Lower lobe of right lung (tissue), 2 donors: ENCODE data around the gene GAS6. TPM values are rescaled to one million over a fixed set of nuclear protein-coding genes. Genes with fewer than 3 reads are reported as not detected.

Experiments
- ATAC-seq, 2 donors: fragments of 200-7000 bp; cut with Tn5 transposase; one replicate each; pipeline ENCODE4 v1.9.1; 2020 to 2022; ENCODE audit warnings: mild to moderate bottlenecking in 2 of 2, moderate library complexity in 2 of 2
- DNase-seq: peaks from one replicate; pipeline ENCODE4 v3.0.0-alpha.2; 2020
- H3K27ac ChIP-seq: fragments of 200-600 bp; one replicate; pipeline ENCODE4 v1.8.0; 2022
- H3K27me3 ChIP-seq: fragments of 200-600 bp; one replicate; pipeline ENCODE4 v1.8.0; 2022; ENCODE audit warnings: low read depth
- H3K36me3 ChIP-seq: fragments of 200-600 bp; one replicate; pipeline ENCODE4 v1.8.0; 2022; ENCODE audit warnings: mild to moderate bottlenecking
- H3K4me1 ChIP-seq: fragments of 200-600 bp; one replicate; pipeline ENCODE4 v1.8.0; 2022
- H3K4me3 ChIP-seq: fragments of 200-600 bp; one replicate; pipeline ENCODE4 v1.8.0; 2022; ENCODE audit warnings: mild to moderate bottlenecking
- H3K9me3 ChIP-seq: fragments of 200-600 bp; one replicate; pipeline ENCODE4 v1.8.0; 2022
- CTCF ChIP-seq: fragments of 200-600 bp; IDR thresholded peaks from one replicate; pipeline ENCODE4 v1.8.0; 2022; ENCODE audit warnings: antibody characterized with exemption, mild to moderate bottlenecking
- intact Hi-C: fragments of 100-400 bp; cut with DNase I; formaldehyde crosslinking; loops from one replicate; pipeline ENCODE4 v1.11.0; 2022
- total RNA-seq: library from RNA; stranded (reverse); fragmentation: NEBNext Ultra II Directional; extraction: Animal tissue kit (Norgen Biotek cat#: 25700); gene quantifications from one replicate; pipeline ENCODE4 v1.2.1, GENCODE V29; 2021
- donor health status: DM: no; HTN: yes; CAD: no; lungs with severe emphysema.

The GAS6 gene
- total RNA-seq, 1 donor from 2014 or later = 111 TPM

- Histone ChIP-seq H3K27me3 (no peaks in the 10 kb centered on the region), H3K36me3 (peaks cover 25% of the 10 kb centered on the region), H3K4me3 (no peak overlapping the region), H3K4me1 (peaks cover 31% of the 10 kb centered on the region), H3K27ac (no peak overlapping the region), H3K9me3 (no peaks in the 10 kb centered on the region)
- DNase-seq (no peak), ATAC-seq (no peak)
- intact Hi-C loops = no loop called here
- TF ChIP-seq CTCF = no peak
These were observed 17.1 kb downstream of the GAS6 start for GRCh38 chr13:113846636-113847318.

- peaks cover 25% of the 10 kb centered on the region for H3K36me3 ChIP-seq
- intact Hi-C loops = no loop called here
- no peaks in the 10 kb centered on the region for H3K27me3 ChIP-seq
- no peak overlapping the region for H3K4me3 ChIP-seq
- no peak overlapping the region for H3K27ac ChIP-seq
- DNase-seq = no peak
- ATAC-seq = no peak
- peaks cover 34% of the 10 kb centered on the region for H3K4me1 ChIP-seq
- TF ChIP-seq CTCF = no peak
- no peaks in the 10 kb centered on the region for H3K9me3 ChIP-seq
These were observed 17.9 kb downstream of the GAS6 start for GRCh38 chr13:113845723-113846635.

GRCh38 chr13:113845055-113845454, 18.8 kb downstream of the GAS6 start:
- Histone ChIP-seq H3K4me3 (no peak overlapping the region), H3K36me3 (peaks cover 25% of the 10 kb centered on the region), H3K4me1 (peaks cover 43% of the 10 kb centered on the region), H3K27ac (no peak overlapping the region), H3K27me3 (no peaks in the 10 kb centered on the region), H3K9me3 (no peaks in the 10 kb centered on the region)
- ATAC-seq (no peak), DNase-seq (no peak)
- TF ChIP-seq CTCF = no peak
- intact Hi-C loops = no loop called here

- H3K4me1 ChIP-seq = peaks cover 54% of the 10 kb centered on the region
- ATAC-seq = no peak
- TF ChIP-seq CTCF = no peak
- H3K9me3 ChIP-seq = no peaks in the 10 kb centered on the region
- peaks cover 30% of the 10 kb centered on the region for H3K36me3 ChIP-seq
- H3K27me3 ChIP-seq = no peaks in the 10 kb centered on the region
- DNase-seq = peak; percentile 45
- intact Hi-C loops = no loop called here
- H3K27ac ChIP-seq = peak overlapping the region; percentile 33
- H3K4me3 ChIP-seq = no peak overlapping the region
These were observed 19.9 kb downstream of the GAS6 start for GRCh38 chr13:113843864-113844556.

GRCh38 chr13:113843063-113843654, 20.7 kb downstream of the GAS6 start:
- Histone ChIP-seq H3K27me3 (no peaks in the 10 kb centered on the region), H3K36me3 (peaks cover 30% of the 10 kb centered on the region), H3K27ac (peak overlapping the region; percentile 33), H3K9me3 (no peaks in the 10 kb centered on the region), H3K4me1 (peaks cover 52% of the 10 kb centered on the region), H3K4me3 (no peak overlapping the region)
- DNase-seq (peak; percentile 39), ATAC-seq (no peak)
- intact Hi-C loops = no loop called here
- no peak for TF ChIP-seq CTCF
